ENCODE measurements around the gene RRM1. TPM values are rescaled to one million over a fixed set of nuclear protein-coding genes. Genes with fewer than 3 reads are reported as not detected.

The RRM1 gene
- total RNA-seq, 1 experiment from 2014 or later, result 80.7 TPM

DNA sequence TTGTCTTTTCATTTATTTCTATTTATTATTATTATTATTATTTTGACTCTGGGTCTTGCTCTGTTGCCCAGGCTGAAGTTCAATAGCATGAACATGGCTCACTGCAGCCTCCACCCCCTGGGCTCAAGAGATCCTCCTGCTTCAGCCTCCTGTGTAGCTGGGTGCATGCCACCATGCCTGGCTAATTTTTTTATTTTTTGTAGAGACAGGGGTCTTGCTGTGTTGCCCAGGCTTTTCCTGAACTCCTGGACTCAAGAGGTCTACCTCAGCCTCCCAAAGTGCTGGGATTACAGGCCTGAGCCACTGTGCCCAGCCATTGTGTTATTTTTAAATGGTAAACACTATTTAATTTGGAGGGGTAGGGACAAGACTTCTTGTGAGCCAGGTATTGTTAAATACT lies 23.3 kb upstream of the RRM1 start:
- H3K9me3 ChIP-seq (ENCODE audit: low read length), result no peaks in the 10 kb centered on the region
- H3K9ac ChIP-seq (ENCODE audit: low read length), result no peak overlapping the region
- peaks cover 13% of the 10 kb centered on the region for H3K4me1 ChIP-seq (ENCODE audit: low read length)
- no peak overlapping the region for H3K27ac ChIP-seq (ENCODE audit: low read length)
- no peaks in the 10 kb centered on the region for H3K79me2 ChIP-seq (ENCODE audit: low read length)
- H3K9me2 ChIP-seq (replicated peaks; ENCODE audit: insufficient read depth, low read length), result no peaks in the 10 kb centered on the region
- no peak overlapping the region for H3K4me3 ChIP-seq (ENCODE audit: low read length)
- H3K27me3 ChIP-seq (ENCODE audit: low read length), result no peaks in the 10 kb centered on the region
- no peak overlapping the region for H3K4me2 ChIP-seq (ENCODE audit: low read depth, low read length, poor library complexity, severe bottlenecking)
- no peak overlapping the region for H2AFZ ChIP-seq (ENCODE audit: low read length)
- H4K20me1 ChIP-seq (ENCODE audit: insufficient read depth, low read depth, low read length), result no peaks in the 10 kb centered on the region
- no peaks in the 10 kb centered on the region for H3K36me3 ChIP-seq (ENCODE audit: insufficient read depth, low read length)
- DNase-seq, result no peak

DNA sequence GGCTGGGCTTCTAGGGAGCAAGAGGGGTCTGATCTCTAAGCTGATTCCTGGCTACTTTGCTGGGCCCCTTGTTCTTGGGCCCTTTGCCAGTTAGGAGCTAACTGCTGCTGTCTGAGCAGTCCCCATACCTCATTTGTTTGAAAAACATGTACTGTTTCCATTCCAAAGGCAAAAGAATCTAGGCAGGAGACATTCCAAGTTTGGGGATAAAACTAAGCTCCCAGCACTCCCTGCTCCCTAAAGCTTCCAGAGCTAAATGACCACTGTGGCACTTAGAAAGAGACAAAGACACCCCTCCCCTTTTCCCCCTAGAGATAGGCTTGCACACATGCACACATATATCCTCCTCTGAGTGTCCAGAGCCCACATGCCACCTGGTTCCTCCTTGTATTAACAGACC lies 22.7 kb upstream of the RRM1 start:
- no peak for DNase-seq
- Histone ChIP-seq H3K4me2 (ENCODE audit: low read depth, low read length, poor library complexity, severe bottlenecking) (no peak overlapping the region), H3K27me3 (ENCODE audit: low read length) (no peaks in the 10 kb centered on the region), H3K27ac (ENCODE audit: low read length) (no peak overlapping the region), H3K9ac (ENCODE audit: low read length) (no peak overlapping the region), H3K36me3 (ENCODE audit: insufficient read depth, low read length) (no peaks in the 10 kb centered on the region), H3K4me1 (ENCODE audit: low read length) (peaks cover 13% of the 10 kb centered on the region), H2AFZ (ENCODE audit: low read length) (no peak overlapping the region), H3K4me3 (ENCODE audit: low read length) (no peak overlapping the region), H3K79me2 (ENCODE audit: low read length) (no peaks in the 10 kb centered on the region), H3K9me3 (ENCODE audit: low read length) (no peaks in the 10 kb centered on the region), H3K9me2 (replicated peaks; ENCODE audit: insufficient read depth, low read length) (no peaks in the 10 kb centered on the region), H4K20me1 (ENCODE audit: insufficient read depth, low read depth, low read length) (no peaks in the 10 kb centered on the region)

- H3K9me3 ChIP-seq (ENCODE audit: low read length), result no peaks in the 10 kb centered on the region
- H3K36me3 ChIP-seq (ENCODE audit: insufficient read depth, low read length), result no peaks in the 10 kb centered on the region
- H3K4me1 ChIP-seq (ENCODE audit: low read length), result peaks cover 13% of the 10 kb centered on the region
- H3K79me2 ChIP-seq (ENCODE audit: low read length), result no peaks in the 10 kb centered on the region
- H3K9me2 ChIP-seq (replicated peaks; ENCODE audit: insufficient read depth, low read length), result no peaks in the 10 kb centered on the region
- H3K9ac ChIP-seq (ENCODE audit: low read length), result no peak overlapping the region
- H3K4me2 ChIP-seq (ENCODE audit: low read depth, low read length, poor library complexity, severe bottlenecking), result no peak overlapping the region
- no peak overlapping the region for H3K4me3 ChIP-seq (ENCODE audit: low read length)
- no peaks in the 10 kb centered on the region for H4K20me1 ChIP-seq (ENCODE audit: insufficient read depth, low read depth, low read length)
- peak; percentile 90 for DNase-seq
- H2AFZ ChIP-seq (ENCODE audit: low read length), result peak overlapping the region; percentile 89
- H3K27ac ChIP-seq (ENCODE audit: low read length), result no peak overlapping the region
- no peaks in the 10 kb centered on the region for H3K27me3 ChIP-seq (ENCODE audit: low read length)
These were observed 21.8 kb upstream of the RRM1 start for GRCh38 chr11:4072668-4073285.

- Histone ChIP-seq H3K27me3 (ENCODE audit: low read length) (no peaks in the 10 kb centered on the region), H3K4me1 (ENCODE audit: low read length) (peaks cover 7% of the 10 kb centered on the region), H3K9ac (ENCODE audit: low read length) (no peak overlapping the region), H2AFZ (ENCODE audit: low read length) (no peak overlapping the region), H3K9me2 (replicated peaks; ENCODE audit: insufficient read depth, low read length) (no peaks in the 10 kb centered on the region), H3K9me3 (ENCODE audit: low read length) (no peaks in the 10 kb centered on the region), H3K36me3 (ENCODE audit: insufficient read depth, low read length) (no peaks in the 10 kb centered on the region), H3K4me2 (ENCODE audit: low read depth, low read length, poor library complexity, severe bottlenecking) (no peak overlapping the region), H4K20me1 (ENCODE audit: insufficient read depth, low read depth, low read length) (no peaks in the 10 kb centered on the region), H3K27ac (ENCODE audit: low read length) (no peak overlapping the region), H3K79me2 (ENCODE audit: low read length) (no peaks in the 10 kb centered on the region), H3K4me3 (ENCODE audit: low read length) (no peak overlapping the region)
- DNase-seq, result no peak
These were observed 20.3 kb upstream of the RRM1 start for GRCh38 chr11:4074266-4074665.

GRCh38 chr11:4076774-4077173 lies 17.8 kb upstream of the RRM1 start:
- no peaks in the 10 kb centered on the region for H3K36me3 ChIP-seq (ENCODE audit: insufficient read depth, low read length)
- H3K4me3 ChIP-seq (ENCODE audit: low read length), result no peak overlapping the region
- no peak overlapping the region for H3K4me2 ChIP-seq (ENCODE audit: low read depth, low read length, poor library complexity, severe bottlenecking)
- H3K27ac ChIP-seq (ENCODE audit: low read length), result no peak overlapping the region
- no peaks in the 10 kb centered on the region for H3K9me3 ChIP-seq (ENCODE audit: low read length)
- no peaks in the 10 kb centered on the region for H4K20me1 ChIP-seq (ENCODE audit: insufficient read depth, low read depth, low read length)
- no peaks in the 10 kb centered on the region for H3K27me3 ChIP-seq (ENCODE audit: low read length)
- no peaks in the 10 kb centered on the region for H3K9me2 ChIP-seq (replicated peaks; ENCODE audit: insufficient read depth, low read length)
- no peaks in the 10 kb centered on the region for H3K79me2 ChIP-seq (ENCODE audit: low read length)
- no peak for DNase-seq
- no peak overlapping the region for H3K9ac ChIP-seq (ENCODE audit: low read length)
- H3K4me1 ChIP-seq (ENCODE audit: low read length), result peaks cover 4% of the 10 kb centered on the region
- no peak overlapping the region for H2AFZ ChIP-seq (ENCODE audit: low read length)

GRCh38 chr11:4083198-4083597 lies 11.4 kb upstream of the RRM1 start:
- H3K9me2 ChIP-seq (replicated peaks; ENCODE audit: insufficient read depth, low read length), result no peaks in the 10 kb centered on the region
- no peaks in the 10 kb centered on the region for H3K27me3 ChIP-seq (ENCODE audit: low read length)
- H3K27ac ChIP-seq (ENCODE audit: low read length), result no peak overlapping the region
- H3K4me1 ChIP-seq (ENCODE audit: low read length), result no peaks in the 10 kb centered on the region
- H3K9ac ChIP-seq (ENCODE audit: low read length), result no peak overlapping the region
- no peaks in the 10 kb centered on the region for H3K9me3 ChIP-seq (ENCODE audit: low read length)
- no peaks in the 10 kb centered on the region for H4K20me1 ChIP-seq (ENCODE audit: insufficient read depth, low read depth, low read length)
- no peak overlapping the region for H2AFZ ChIP-seq (ENCODE audit: low read length)
- no peak overlapping the region for H3K4me2 ChIP-seq (ENCODE audit: low read depth, low read length, poor library complexity, severe bottlenecking)
- DNase-seq, result no peak
- H3K79me2 ChIP-seq (ENCODE audit: low read length), result no peaks in the 10 kb centered on the region
- no peak overlapping the region for H3K4me3 ChIP-seq (ENCODE audit: low read length)
- no peaks in the 10 kb centered on the region for H3K36me3 ChIP-seq (ENCODE audit: insufficient read depth, low read length)

- H3K4me2 ChIP-seq (ENCODE audit: low read depth, low read length, poor library complexity, severe bottlenecking), result no peak overlapping the region
- DNase-seq, result no peak
- H3K79me2 ChIP-seq (ENCODE audit: low read length), result no peaks in the 10 kb centered on the region
- no peak overlapping the region for H2AFZ ChIP-seq (ENCODE audit: low read length)
- no peak overlapping the region for H3K27ac ChIP-seq (ENCODE audit: low read length)
- no peak overlapping the region for H3K9ac ChIP-seq (ENCODE audit: low read length)
- no peaks in the 10 kb centered on the region for H3K9me2 ChIP-seq (replicated peaks; ENCODE audit: insufficient read depth, low read length)
- no peaks in the 10 kb centered on the region for H3K27me3 ChIP-seq (ENCODE audit: low read length)
- no peaks in the 10 kb centered on the region for H3K9me3 ChIP-seq (ENCODE audit: low read length)
- no peaks in the 10 kb centered on the region for H3K36me3 ChIP-seq (ENCODE audit: insufficient read depth, low read length)
- no peaks in the 10 kb centered on the region for H4K20me1 ChIP-seq (ENCODE audit: insufficient read depth, low read depth, low read length)
- H3K4me3 ChIP-seq (ENCODE audit: low read length), result no peak overlapping the region
- no peaks in the 10 kb centered on the region for H3K4me1 ChIP-seq (ENCODE audit: low read length)
These were observed 10.0 kb upstream of the RRM1 start for GRCh38 chr11:4084406-4085125.

DNA sequence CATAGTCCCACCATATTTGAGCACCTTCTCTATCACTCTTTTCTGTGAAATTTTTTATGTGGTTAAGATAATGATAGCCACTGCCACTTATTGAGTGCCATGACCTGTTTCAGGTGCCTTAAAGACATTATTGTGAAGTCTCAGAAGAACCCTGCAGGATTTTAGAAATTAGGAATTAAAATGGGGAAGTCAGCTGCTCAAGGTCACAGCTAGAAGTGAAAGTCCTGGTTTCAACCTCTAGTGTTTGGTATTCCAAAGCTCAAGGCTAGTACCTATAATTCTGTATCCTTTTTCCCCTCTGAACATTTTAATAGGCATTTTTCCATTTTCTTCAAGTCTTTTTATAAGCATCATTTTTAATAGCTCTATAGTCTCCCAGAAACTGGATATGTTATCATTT lies 9.0 kb upstream of the RRM1 start:
- Histone ChIP-seq H3K9me3 (ENCODE audit: low read length) (no peaks in the 10 kb centered on the region), H3K4me2 (ENCODE audit: low read depth, low read length, poor library complexity, severe bottlenecking) (no peak overlapping the region), H4K20me1 (ENCODE audit: insufficient read depth, low read depth, low read length) (no peaks in the 10 kb centered on the region), H2AFZ (ENCODE audit: low read length) (no peak overlapping the region), H3K4me1 (ENCODE audit: low read length) (no peaks in the 10 kb centered on the region), H3K9me2 (replicated peaks; ENCODE audit: insufficient read depth, low read length) (no peaks in the 10 kb centered on the region), H3K27ac (ENCODE audit: low read length) (no peak overlapping the region), H3K79me2 (ENCODE audit: low read length) (no peaks in the 10 kb centered on the region), H3K36me3 (ENCODE audit: insufficient read depth, low read length) (no peaks in the 10 kb centered on the region), H3K4me3 (ENCODE audit: low read length) (no peak overlapping the region), H3K27me3 (ENCODE audit: low read length) (no peaks in the 10 kb centered on the region), H3K9ac (ENCODE audit: low read length) (no peak overlapping the region)
- no peak for DNase-seq

Data from Karpas-422 (cell line).